ENCODE results near the gene IPP.
"Not testable (repeated sequence)": the region's sequence is repeated elsewhere in the genome, so short reads cannot be mapped to it uniquely, and the experiment has no call there.

Gene IPP

GRCh38 chr1:45721207-45721606 lies 29.2 kb downstream of the IPP start:
- CTCF ChIA-PET: no interaction called here

DNA sequence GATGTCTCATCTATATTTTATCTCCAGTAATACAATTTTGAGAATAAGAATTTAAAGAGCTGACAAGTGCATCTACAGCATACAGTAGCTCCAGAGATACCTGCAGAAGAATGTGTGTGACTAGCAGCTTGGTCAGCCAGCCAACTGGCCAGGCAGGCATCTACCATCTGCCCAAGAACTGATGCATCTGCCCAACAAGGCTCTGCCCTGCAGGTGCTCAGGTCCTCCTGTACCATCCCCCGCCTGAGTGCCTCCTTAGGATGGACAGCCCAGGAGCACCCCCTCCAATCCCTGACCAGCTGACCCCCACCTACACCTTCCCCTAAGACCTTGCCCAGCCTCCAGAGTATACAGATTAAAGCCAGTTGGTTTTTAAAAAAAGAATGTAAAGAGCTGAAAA lies 32.2 kb downstream of the IPP start:
- ChIA-PET POLR2A (no interaction called here), CTCF (no interaction called here)
- no peak overlapping the region for H3K27ac ChIP-seq (ENCODE audit: insufficient read depth in 1 of 2, low read depth in 1 of 2, low read length in 2 of 2, poor library complexity in 1 of 2, severe bottlenecking in 2 of 2)
- H3K36me3 ChIP-seq (ENCODE audit: control insufficient read depth in 4 of 4, insufficient read depth in 4 of 4, low read length in 3 of 4): no peaks in the 10 kb centered on the region
- no peaks in the 10 kb centered on the region for H3K27me3 ChIP-seq (replicated peaks in 2 of 5; ENCODE audit: control insufficient read depth in 4 of 5, insufficient read depth in 5 of 5, low read length in 4 of 5)
- no peak for DNase-seq
- no CpG with 5 or more reads among the region's 1 CpG for WGBS (ENCODE audit: insufficient coverage)
- H3K4me1 ChIP-seq (ENCODE audit: control extremely low read depth in 1 of 4, control insufficient read depth in 4 of 4, insufficient read depth in 4 of 4, low read length in 3 of 4): no peaks in the 10 kb centered on the region
- H3K4me3 ChIP-seq (ENCODE audit: control insufficient read depth in 1 of 7, extremely low read depth in 1 of 7, insufficient read depth in 4 of 7, low read depth in 2 of 7, low read length in 6 of 7): no peak overlapping the region
- no peaks in the 10 kb centered on the region for H3K9me3 ChIP-seq (ENCODE audit: control extremely low read depth in 1 of 5, control insufficient read depth in 4 of 5, insufficient read depth in 2 of 5, low read depth in 1 of 5, low read length in 4 of 5)

More at GRCh38 chr1:45721207-45721606, 29.2 kb downstream of the IPP start:
- H3K4me1 ChIP-seq (ENCODE audit: control extremely low read depth in 1 of 4, control insufficient read depth in 4 of 4, insufficient read depth in 4 of 4, low read length in 3 of 4): no peaks in the 10 kb centered on the region
- no peaks in the 10 kb centered on the region for H3K27me3 ChIP-seq (replicated peaks in 2 of 5; ENCODE audit: control insufficient read depth in 4 of 5, insufficient read depth in 5 of 5, low read length in 4 of 5)
- no peak overlapping the region for H3K4me3 ChIP-seq (ENCODE audit: control insufficient read depth in 1 of 7, extremely low read depth in 1 of 7, insufficient read depth in 4 of 7, low read depth in 2 of 7, low read length in 6 of 7)
- H3K36me3 ChIP-seq (ENCODE audit: control insufficient read depth in 4 of 4, insufficient read depth in 4 of 4, low read length in 3 of 4): no peaks in the 10 kb centered on the region
- no peak overlapping the region for H3K27ac ChIP-seq (ENCODE audit: insufficient read depth in 1 of 2, low read depth in 1 of 2, low read length in 2 of 2, poor library complexity in 1 of 2, severe bottlenecking in 2 of 2)
- POLR2A ChIA-PET: no interaction called here
- WGBS (ENCODE audit: insufficient coverage): 100% methylated on average over 1 of the region's 1 CpG
- no peak for DNase-seq
- no peaks in the 10 kb centered on the region for H3K9me3 ChIP-seq (ENCODE audit: control extremely low read depth in 1 of 5, control insufficient read depth in 4 of 5, insufficient read depth in 2 of 5, low read depth in 1 of 5, low read length in 4 of 5)

GRCh38 chr1:45717386-45717785 lies 33.1 kb downstream of the IPP start:
- H3K27me3 ChIP-seq (replicated peaks in 2 of 5; ENCODE audit: control insufficient read depth in 4 of 5, insufficient read depth in 5 of 5, low read length in 4 of 5); DNase-seq; CTCF ChIA-PET; POLR2A ChIA-PET; H3K9me3 ChIP-seq (ENCODE audit: control extremely low read depth in 1 of 5, control insufficient read depth in 4 of 5, insufficient read depth in 2 of 5, low read depth in 1 of 5, low read length in 4 of 5); H3K4me3 ChIP-seq (ENCODE audit: control insufficient read depth in 1 of 7, extremely low read depth in 1 of 7, insufficient read depth in 4 of 7, low read depth in 2 of 7, low read length in 6 of 7); H3K36me3 ChIP-seq (ENCODE audit: control insufficient read depth in 4 of 4, insufficient read depth in 4 of 4, low read length in 3 of 4); H3K27ac ChIP-seq (ENCODE audit: insufficient read depth in 1 of 2, low read depth in 1 of 2, low read length in 2 of 2, poor library complexity in 1 of 2, severe bottlenecking in 2 of 2); H3K4me1 ChIP-seq (ENCODE audit: control extremely low read depth in 1 of 4, control insufficient read depth in 4 of 4, insufficient read depth in 4 of 4, low read length in 3 of 4): not testable (repeated sequence)
- WGBS (ENCODE audit: insufficient coverage): 95% methylated on average over 5 of the region's 8 CpGs

DNA sequence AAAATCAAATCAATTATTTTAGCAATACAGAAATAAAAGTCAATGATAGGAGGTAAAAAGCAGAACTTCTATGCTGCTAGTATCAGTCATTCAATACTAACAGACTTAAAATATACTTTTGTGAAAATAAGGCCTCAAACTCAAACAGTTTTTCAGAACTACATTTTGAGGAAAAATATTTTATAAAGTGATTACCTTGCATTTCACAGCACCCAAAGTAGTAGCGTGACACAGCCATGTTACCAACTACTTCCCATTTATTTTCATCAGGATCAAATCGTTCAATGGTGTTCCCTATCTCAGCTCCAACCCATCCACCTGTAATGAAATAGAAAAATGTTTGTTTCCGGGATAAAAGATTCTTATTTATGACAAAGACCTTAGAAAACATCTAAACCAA lies 33.8 kb downstream of the IPP start:
- POLR2A ChIA-PET: no interaction called here
- no peak for DNase-seq
- Histone ChIP-seq H3K27me3 (replicated peaks in 2 of 5; ENCODE audit: control insufficient read depth in 4 of 5, insufficient read depth in 5 of 5, low read length in 4 of 5) (no peaks in the 10 kb centered on the region), H3K4me1 (ENCODE audit: control extremely low read depth in 1 of 4, control insufficient read depth in 4 of 4, insufficient read depth in 4 of 4, low read length in 3 of 4) (no peaks in the 10 kb centered on the region), H3K36me3 (ENCODE audit: control insufficient read depth in 4 of 4, insufficient read depth in 4 of 4, low read length in 3 of 4) (peaks cover 0 to 3% (median 0%) of the 10 kb centered on the region in 4 experiments), H3K9me3 (ENCODE audit: control extremely low read depth in 1 of 5, control insufficient read depth in 4 of 5, insufficient read depth in 2 of 5, low read depth in 1 of 5, low read length in 4 of 5) (no peaks in the 10 kb centered on the region), H3K4me3 (ENCODE audit: control insufficient read depth in 1 of 7, extremely low read depth in 1 of 7, insufficient read depth in 4 of 7, low read depth in 2 of 7, low read length in 6 of 7) (no peak overlapping the region), H3K27ac (ENCODE audit: insufficient read depth in 1 of 2, low read depth in 1 of 2, low read length in 2 of 2, poor library complexity in 1 of 2, severe bottlenecking in 2 of 2) (no peak overlapping the region)
- no CpG with 5 or more reads among the region's 3 CpGs for WGBS (ENCODE audit: insufficient coverage)
- CTCF ChIA-PET: no interaction called here

GRCh38 chr1:45713711-45714110 lies 36.7 kb downstream of the IPP start:
- Histone ChIP-seq H3K9me3 (ENCODE audit: control extremely low read depth in 1 of 5, control insufficient read depth in 4 of 5, insufficient read depth in 2 of 5, low read depth in 1 of 5, low read length in 4 of 5) (no peaks in the 10 kb centered on the region), H3K4me3 (ENCODE audit: control insufficient read depth in 1 of 7, extremely low read depth in 1 of 7, insufficient read depth in 4 of 7, low read depth in 2 of 7, low read length in 6 of 7) (no peak overlapping the region), H3K27ac (ENCODE audit: insufficient read depth in 1 of 2, low read depth in 1 of 2, low read length in 2 of 2, poor library complexity in 1 of 2, severe bottlenecking in 2 of 2) (no peak overlapping the region), H3K27me3 (replicated peaks in 2 of 5; ENCODE audit: control insufficient read depth in 4 of 5, insufficient read depth in 5 of 5, low read length in 4 of 5) (no peaks in the 10 kb centered on the region), H3K36me3 (ENCODE audit: control insufficient read depth in 4 of 4, insufficient read depth in 4 of 4, low read length in 3 of 4) (peaks cover 0 to 3% (median 0%) of the 10 kb centered on the region in 4 experiments), H3K4me1 (ENCODE audit: control extremely low read depth in 1 of 4, control insufficient read depth in 4 of 4, insufficient read depth in 4 of 4, low read length in 3 of 4) (no peaks in the 10 kb centered on the region)
- POLR2A ChIA-PET: no interaction called here
- DNase-seq: no peak
- 100% methylated on average over 2 of the region's 3 CpGs for WGBS (ENCODE audit: insufficient coverage)
- CTCF ChIA-PET: interaction anchor here (0.5 to 1.2 kb wide), 2 partner anchors 9 to 98 kb away, joined by 3 to 4 read pairs; no protein-coding TSS in a partner anchor

DNA sequence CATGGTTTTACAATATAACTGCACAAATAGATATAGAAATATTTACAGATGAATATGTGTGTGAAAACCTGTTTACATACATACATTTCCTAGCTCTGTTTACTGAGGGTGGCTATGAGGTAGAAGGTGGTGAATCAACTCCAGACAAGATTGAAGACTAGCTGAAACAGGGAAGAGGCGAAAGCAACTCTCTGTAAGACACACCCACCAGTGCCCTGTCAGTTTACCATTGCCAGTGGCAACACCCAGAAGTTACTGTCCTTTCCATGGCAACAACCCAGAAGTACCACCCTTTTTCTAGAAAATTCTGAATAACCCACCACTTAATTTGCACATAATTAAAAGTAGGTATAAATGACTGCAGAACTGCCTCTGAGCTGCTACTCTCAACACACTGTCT lies 45.8 kb downstream of the IPP start:
- no peak for DNase-seq
- ChIA-PET POLR2A (no interaction called here), CTCF (interaction anchor here (1.1 to 1.4 kb wide), 3 partner anchors 9 to 109 kb away, joined by 3 read pairs; no protein-coding TSS in a partner anchor)
- H3K27ac ChIP-seq (ENCODE audit: insufficient read depth in 1 of 2, low read depth in 1 of 2, low read length in 2 of 2, poor library complexity in 1 of 2, severe bottlenecking in 2 of 2): no peak overlapping the region
- WGBS (ENCODE audit: insufficient coverage): no CpG with 5 or more reads among the region's 1 CpG
- H3K9me3 ChIP-seq (ENCODE audit: control extremely low read depth in 1 of 5, control insufficient read depth in 4 of 5, insufficient read depth in 2 of 5, low read depth in 1 of 5, low read length in 4 of 5): peaks cover 0 to 4% (median 1%) of the 10 kb centered on the region in 5 experiments
- H3K4me1 ChIP-seq (ENCODE audit: control extremely low read depth in 1 of 4, control insufficient read depth in 4 of 4, insufficient read depth in 4 of 4, low read length in 3 of 4): no peaks in the 10 kb centered on the region
- H3K36me3 ChIP-seq (ENCODE audit: control insufficient read depth in 4 of 4, insufficient read depth in 4 of 4, low read length in 3 of 4): no peaks in the 10 kb centered on the region
- H3K27me3 ChIP-seq (replicated peaks in 2 of 5; ENCODE audit: control insufficient read depth in 4 of 5, insufficient read depth in 5 of 5, low read length in 4 of 5): no peaks in the 10 kb centered on the region
- no peak overlapping the region for H3K4me3 ChIP-seq (ENCODE audit: control insufficient read depth in 1 of 7, extremely low read depth in 1 of 7, insufficient read depth in 4 of 7, low read depth in 2 of 7, low read length in 6 of 7)

DNA sequence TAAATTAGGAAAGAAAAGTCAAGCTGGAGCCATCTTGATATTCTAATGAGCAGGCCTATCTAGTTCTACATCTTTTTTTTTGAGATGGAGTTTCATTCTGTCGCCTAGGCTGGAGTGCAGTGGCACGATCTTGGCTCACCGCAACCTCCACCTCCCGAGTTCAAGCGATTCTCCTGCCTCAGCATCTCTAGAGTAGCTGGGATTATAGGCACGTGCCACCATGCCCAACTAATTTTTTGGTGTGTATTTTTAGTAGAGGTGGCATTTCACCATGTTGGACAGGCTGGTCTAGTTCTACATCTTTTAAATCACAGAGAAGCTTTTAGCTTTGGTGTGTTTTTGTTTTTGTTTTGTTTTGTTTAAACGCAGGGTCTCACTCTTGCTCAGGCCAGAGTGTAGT lies 55.6 kb downstream of the IPP start:
- 100% methylated on average over 4 of the region's 7 CpGs for WGBS (ENCODE audit: insufficient coverage)
- ChIA-PET CTCF (no interaction called here), POLR2A (no interaction called here)

More for the DNA sequence above, 55.6 kb downstream of the IPP start:
- Histone ChIP-seq H3K4me1 (ENCODE audit: control extremely low read depth in 1 of 4, control insufficient read depth in 4 of 4, insufficient read depth in 4 of 4, low read length in 3 of 4) (peaks cover 0 to 3% (median 0%) of the 10 kb centered on the region in 4 experiments), H3K36me3 (ENCODE audit: control insufficient read depth in 4 of 4, insufficient read depth in 4 of 4, low read length in 3 of 4) (peaks cover 8 to 43% (median 30%) of the 10 kb centered on the region in 4 experiments), H3K27ac (ENCODE audit: insufficient read depth in 1 of 2, low read depth in 1 of 2, low read length in 2 of 2, poor library complexity in 1 of 2, severe bottlenecking in 2 of 2) (no peak overlapping the region), H3K4me3 (ENCODE audit: control insufficient read depth in 1 of 7, extremely low read depth in 1 of 7, insufficient read depth in 4 of 7, low read depth in 2 of 7, low read length in 6 of 7) (no peak overlapping the region), H3K27me3 (replicated peaks in 2 of 5; ENCODE audit: control insufficient read depth in 4 of 5, insufficient read depth in 5 of 5, low read length in 4 of 5) (no peaks in the 10 kb centered on the region), H3K9me3 (ENCODE audit: control extremely low read depth in 1 of 5, control insufficient read depth in 4 of 5, insufficient read depth in 2 of 5, low read depth in 1 of 5, low read length in 4 of 5) (no peaks in the 10 kb centered on the region)
- DNase-seq: no peak
